WERI-Rb-1 (cell line): ENCODE results near the gene IL4R.
A peak's percentile ranks its signal among the peaks of the same experiment; 100 is the strongest.

ENCODE experiments used
- DNase-seq: peaks from one replicate; pipeline ENCODE4 v3.0.0-alpha.2; 2020
- H3K27ac ChIP-seq: fragments of 250-450 bp; sonication (Bioruptor Pico); 2 replicates; pipeline ENCODE4 v1.5.1; 2020; ENCODE audit warnings: mild to moderate bottlenecking, moderate library complexity
- H3K27me3 ChIP-seq: fragments of 250-450 bp; sonication (Bioruptor Pico); 2 replicates; pipeline ENCODE4 v1.5.1; 2021; ENCODE audit warnings: mild to moderate bottlenecking, low read depth, moderate library complexity; ENCODE audit not compliant: insufficient read depth, severe bottlenecking
- H3K36me3 ChIP-seq: fragments of 250-450 bp; sonication (Bioruptor Pico); 2 replicates; pipeline ENCODE4 v1.5.1; 2020; ENCODE audit warnings: mild to moderate bottlenecking, moderate library complexity
- H3K4me3 ChIP-seq: 2 replicates; pipeline ENCODE4 v1.5.1; 2011; ENCODE audit warnings: low read depth, mild to moderate bottlenecking, control low read depth, low read length
- H3K9me3 ChIP-seq: fragments of 250-450 bp; sonication (Bioruptor Pico); 2 replicates; pipeline ENCODE4 v1.5.1; 2021; ENCODE audit warnings: mild to moderate bottlenecking, moderate library complexity; ENCODE audit not compliant: severe bottlenecking
- CTCF ChIP-seq: IDR thresholded peaks from 2 replicates; pipeline ENCODE4 v1.5.1; 2011; ENCODE audit warnings: low read depth, mild to moderate bottlenecking, control low read depth, inconsistent platforms, low read length

Gene IL4R

DNA sequence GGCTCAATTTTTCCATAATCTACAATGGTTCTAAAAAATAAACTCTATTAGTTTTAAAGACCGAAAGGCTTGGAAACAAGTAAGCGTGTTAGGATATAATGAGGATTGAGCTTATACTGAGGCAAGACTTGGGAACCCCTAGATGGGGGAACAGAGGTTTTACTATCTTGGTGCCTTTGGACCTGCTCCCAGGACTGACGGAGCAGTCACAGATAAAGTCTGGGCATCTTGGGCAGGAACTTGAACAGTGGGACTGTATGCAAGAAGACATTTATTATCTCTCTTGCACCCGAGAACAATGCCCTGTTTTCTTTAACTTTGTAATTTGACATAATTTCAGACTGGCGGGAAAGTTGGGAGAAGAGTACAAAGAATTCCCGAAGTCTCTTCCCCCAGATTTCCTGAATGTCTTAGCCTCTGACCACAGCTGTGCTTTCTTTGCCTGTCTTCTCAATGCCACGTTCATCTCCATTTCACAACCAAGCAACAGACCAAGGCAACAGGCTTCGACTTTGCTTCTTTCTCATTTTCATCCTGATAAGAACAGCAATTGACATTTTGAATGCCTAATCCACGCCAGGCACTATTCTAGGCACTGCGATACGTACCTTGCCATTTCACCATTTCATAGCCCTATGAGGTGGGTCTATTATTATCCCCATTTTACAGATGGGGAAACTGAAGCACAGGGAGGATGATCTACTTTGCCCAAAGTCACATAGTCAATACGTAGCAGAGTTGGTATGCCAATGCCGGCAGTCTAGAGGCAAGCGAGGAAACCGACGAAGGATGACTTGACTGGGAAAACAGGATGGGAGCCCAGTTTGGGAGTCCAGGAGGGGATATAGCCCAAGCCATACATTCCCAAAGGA is 3.0 kb upstream of the IL4R start:
- Histone ChIP-seq H3K27ac (no peak overlapping the region), H3K9me3 (no peaks in the 10 kb centered on the region)
- no peak for TF ChIP-seq CTCF

GRCh38 chr16:27311448-27311830 is 2.3 kb upstream of the IL4R start:
- Histone ChIP-seq H3K27ac (no peak overlapping the region), H3K4me3 (no peak overlapping the region), H3K9me3 (no peaks in the 10 kb centered on the region), H3K36me3 (no peaks in the 10 kb centered on the region), H3K27me3 (no peaks in the 10 kb centered on the region)
- DNase-seq: peak; percentile 47
- no peak for TF ChIP-seq CTCF

More for the DNA sequence above, 3.0 kb upstream of the IL4R start:
- Histone ChIP-seq H3K4me3 (no peak overlapping the region), H3K36me3 (no peaks in the 10 kb centered on the region), H3K27me3 (no peaks in the 10 kb centered on the region)
- DNase-seq: no peak

- no peak for TF ChIP-seq CTCF
- DNase-seq: no peak
- Histone ChIP-seq H3K36me3 (no peaks in the 10 kb centered on the region), H3K27ac (no peak overlapping the region), H3K27me3 (no peaks in the 10 kb centered on the region), H3K9me3 (no peaks in the 10 kb centered on the region), H3K4me3 (no peak overlapping the region)
Measured at GRCh38 chr16:27311897-27312303, 1.9 kb upstream of the IL4R start.

DNA sequence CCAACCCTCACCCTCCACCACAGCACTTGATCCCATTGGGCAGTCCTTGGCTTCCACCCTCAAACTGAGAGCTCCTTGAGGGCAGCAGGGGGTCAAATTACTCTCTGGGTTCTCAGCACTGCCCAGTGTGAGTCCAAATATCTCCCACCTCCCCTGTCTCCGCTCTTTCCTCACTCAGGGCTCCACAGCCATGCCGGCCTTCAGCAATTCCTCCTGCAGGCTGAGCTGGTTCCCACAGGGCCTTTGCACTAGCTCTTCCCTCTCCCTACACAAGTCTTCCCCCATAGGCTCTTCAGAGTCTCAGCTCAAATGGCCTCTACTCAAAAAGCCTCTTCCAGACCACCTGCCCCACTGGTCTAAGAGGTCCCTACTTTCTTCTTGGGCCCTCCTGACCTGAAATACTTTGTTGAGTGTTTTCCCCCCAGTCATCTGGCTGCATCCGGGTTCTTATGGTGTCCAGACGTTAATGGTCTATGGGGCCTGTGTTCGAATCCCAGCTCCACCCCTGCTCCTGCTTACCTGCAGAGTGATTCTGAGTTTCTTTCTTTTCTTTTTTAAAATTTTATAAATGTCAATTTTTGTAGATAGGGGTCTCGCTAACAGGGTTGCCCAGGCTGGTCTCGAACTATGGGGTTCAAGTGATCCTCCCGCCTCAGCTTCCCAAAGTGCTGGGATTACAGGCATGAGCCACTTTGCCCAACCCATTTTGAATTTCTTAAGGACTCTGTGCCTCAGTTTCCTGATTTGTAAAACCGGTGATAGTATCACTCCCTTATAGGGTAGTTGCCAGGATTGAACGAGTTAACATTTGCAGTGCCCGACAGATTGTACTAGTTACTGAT is 973 bp upstream of the IL4R start:
- Histone ChIP-seq H3K27me3 (no peaks in the 10 kb centered on the region), H3K4me3 (peak overlapping the region; percentile 87), H3K36me3 (no peaks in the 10 kb centered on the region), H3K27ac (no peak overlapping the region), H3K9me3 (no peaks in the 10 kb centered on the region)
- TF ChIP-seq CTCF: no peak
- no peak for DNase-seq

GRCh38 chr16:27314161-27314723 is 468 bp downstream of the IL4R start:
- Histone ChIP-seq H3K36me3 (no peaks in the 10 kb centered on the region; the same call in none of the 2 replicates), H3K4me3 (peak overlapping the region; percentile 87), H3K27ac (peak overlapping the region; percentile 40), H3K27me3 (no peaks in the 10 kb centered on the region), H3K9me3 (no peaks in the 10 kb centered on the region)
- TF ChIP-seq CTCF: no peak
- peak; percentile 35 for DNase-seq
